Ishikawa (cell line): ENCODE data around the gene GSTO2.

Source experiments
- CREB1 ChIP-seq: IDR thresholded peaks from 2 replicates; pipeline ENCODE4 v1.6.1; 2012; ENCODE audit warnings: low read depth
- EP300 ChIP-seq: IDR thresholded peaks from 2 replicates; pipeline ENCODE4 v1.6.1; 2012; ENCODE audit warnings: borderline replicate concordance
- FOXM1 ChIP-seq: IDR thresholded peaks from 2 replicates; pipeline ENCODE4 v1.6.1; 2012; ENCODE audit warnings: low read depth, borderline replicate concordance
- MAX ChIP-seq: IDR thresholded peaks from 2 replicates; pipeline ENCODE4 v1.6.1; 2012
- TAF1 ChIP-seq: IDR thresholded peaks from 2 replicates; pipeline ENCODE4 v1.6.1; 2012; ENCODE audit warnings: low read depth, mild to moderate bottlenecking
- TCF12 ChIP-seq: IDR thresholded peaks from 2 replicates; pipeline ENCODE4 v1.6.1; 2012; ENCODE audit warnings: low read depth
- YY1 ChIP-seq: IDR thresholded peaks from 2 replicates; pipeline ENCODE4 v1.6.1; 2012; ENCODE audit warnings: low read depth
- ZBTB7A ChIP-seq: IDR thresholded peaks from 2 replicates; pipeline ENCODE4 v1.6.1; 2012; ENCODE audit warnings: low read depth

- TF ChIP-seq TAF1 (no peak), MAX (no peak), ZBTB7A (no peak), EP300 (no peak), CREB1 (no peak), TCF12 (no peak), YY1 (no peak), FOXM1 (no peak)
These were observed 39.5 kb downstream of the GSTO2 start for GRCh38 chr10:104308439-104308903.
